Osteocyte (in vitro differentiated cells): ENCODE measurements around the gene FBXW5. TPM values are rescaled to one million over a fixed set of nuclear protein-coding genes. Genes with fewer than 3 reads are reported as not detected.
A peak's percentile ranks its signal among the peaks of the same experiment; 100 is the strongest.

Experiments used
- DNase-seq: peaks from one replicate; pipeline ENCODE4 v3.0.0; 2021; ENCODE audit warnings: mixed read lengths; ENCODE audit not compliant: unreplicated experiment; ENCODE audit errors: extremely low spot score
- H3K27ac Mint-ChIP-seq: one replicate; pipeline ENCODE4 v1.8.0; 2021; ENCODE audit warnings: mild to moderate bottlenecking, mixed read lengths; ENCODE audit not compliant: unreplicated experiment
- H3K27me3 Mint-ChIP-seq: one replicate; pipeline ENCODE4 v1.8.0; 2021; ENCODE audit warnings: mixed read lengths; ENCODE audit not compliant: unreplicated experiment
- H3K36me3 Mint-ChIP-seq: one replicate; pipeline ENCODE4 v1.8.0; 2021; ENCODE audit warnings: mixed read lengths; ENCODE audit not compliant: unreplicated experiment
- H3K4me1 Mint-ChIP-seq: one replicate; pipeline ENCODE4 v1.8.0; 2021; ENCODE audit warnings: mixed read lengths; ENCODE audit not compliant: unreplicated experiment
- H3K4me3 Mint-ChIP-seq: one replicate; pipeline ENCODE4 v1.8.0; 2021; ENCODE audit warnings: mild to moderate bottlenecking, moderate library complexity, mixed read lengths; ENCODE audit not compliant: unreplicated experiment
- H3K9me3 Mint-ChIP-seq: one replicate; pipeline ENCODE4 v1.8.0; 2021; ENCODE audit warnings: mixed read lengths; ENCODE audit not compliant: unreplicated experiment
- total RNA-seq: library from RNA; stranded (reverse); gene quantifications from 2 replicates; pipeline ENCODE4 v1.2.1, GENCODE V29; 2021
- TF ChIP-seq, protein P1 (sequence below): fragments of 200-600 bp; sonication (generic); IDR thresholded peaks from 2 replicates; pipeline ENCODE4 v1.5.0; 2021; ENCODE audit warnings: antibody characterized with exemption, mild to moderate bottlenecking, moderate library complexity

Gene FBXW5
- total RNA-seq, 1 donor from 2014 or later: 84.4 TPM

DNA sequence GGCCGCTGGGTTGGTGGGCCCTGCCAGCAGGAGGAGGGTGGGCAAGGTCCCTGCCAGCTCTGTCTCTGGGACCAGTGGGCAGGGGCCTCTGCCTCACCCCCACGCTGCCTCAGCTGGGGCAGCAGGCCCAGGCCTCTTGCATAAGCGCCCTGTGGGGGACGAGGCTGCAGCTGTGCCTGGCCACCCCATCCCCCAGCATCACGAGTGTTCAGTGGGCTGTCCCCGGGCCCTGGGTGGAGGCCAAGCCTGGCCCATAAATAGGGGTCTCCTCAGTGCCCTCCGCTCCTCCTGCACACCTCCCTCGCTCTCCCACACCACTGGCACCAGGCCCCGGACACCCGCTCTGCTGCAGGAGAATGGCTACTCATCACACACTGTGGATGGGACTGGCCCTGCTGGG is 32.7 kb upstream of the FBXW5 start, which contains the start of gene PTGDS:
Gene PTGDS, plus strand, starts transcription at position 282 of the 400 bp plus-strand sequence. Its CDS starts 75 bp downstream, at position 357.
- Mint-ChIP-seq H3K27me3 (no peaks in the 10 kb centered on the region), H3K4me3 (peak within 1 kb of the TSS; percentile 58), H3K9me3 (no peaks in the 10 kb centered on the region), H3K36me3 (no peaks in the 10 kb centered on the region), H3K27ac (no peak within 1 kb of the TSS), H3K4me1 (peaks cover 4% of the 10 kb centered on the region)
- DNase-seq: no peak
- TF ChIP-seq, protein P1, sequence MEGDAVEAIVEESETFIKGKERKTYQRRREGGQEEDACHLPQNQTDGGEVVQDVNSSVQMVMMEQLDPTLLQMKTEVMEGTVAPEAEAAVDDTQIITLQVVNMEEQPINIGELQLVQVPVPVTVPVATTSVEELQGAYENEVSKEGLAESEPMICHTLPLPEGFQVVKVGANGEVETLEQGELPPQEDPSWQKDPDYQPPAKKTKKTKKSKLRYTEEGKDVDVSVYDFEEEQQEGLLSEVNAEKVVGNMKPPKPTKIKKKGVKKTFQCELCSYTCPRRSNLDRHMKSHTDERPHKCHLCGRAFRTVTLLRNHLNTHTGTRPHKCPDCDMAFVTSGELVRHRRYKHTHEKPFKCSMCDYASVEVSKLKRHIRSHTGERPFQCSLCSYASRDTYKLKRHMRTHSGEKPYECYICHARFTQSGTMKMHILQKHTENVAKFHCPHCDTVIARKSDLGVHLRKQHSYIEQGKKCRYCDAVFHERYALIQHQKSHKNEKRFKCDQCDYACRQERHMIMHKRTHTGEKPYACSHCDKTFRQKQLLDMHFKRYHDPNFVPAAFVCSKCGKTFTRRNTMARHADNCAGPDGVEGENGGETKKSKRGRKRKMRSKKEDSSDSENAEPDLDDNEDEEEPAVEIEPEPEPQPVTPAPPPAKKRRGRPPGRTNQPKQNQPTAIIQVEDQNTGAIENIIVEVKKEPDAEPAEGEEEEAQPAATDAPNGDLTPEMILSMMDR: no peak

DNA sequence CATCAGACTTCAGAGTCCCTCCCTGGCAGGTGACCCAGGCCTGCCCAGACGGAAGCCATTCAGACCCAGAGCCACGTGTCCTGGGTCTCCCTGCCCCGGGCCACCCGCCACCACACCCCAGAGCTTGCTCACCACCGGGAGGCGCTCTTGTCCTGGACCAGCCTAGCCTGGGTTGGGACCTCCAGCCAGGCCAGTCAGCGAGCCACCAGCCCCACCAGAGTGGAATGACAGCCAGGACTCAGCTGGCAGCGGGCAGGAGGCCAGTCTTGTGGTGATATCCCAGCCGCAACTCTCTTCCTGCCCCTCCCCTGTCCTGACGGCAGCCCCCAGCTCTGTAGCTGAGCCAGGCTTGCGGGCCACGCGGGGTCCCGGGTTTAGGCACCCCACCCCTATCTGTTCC is 31.1 kb upstream of the FBXW5 start:
- Mint-ChIP-seq H3K9me3 (no peaks in the 10 kb centered on the region), H3K4me3 (no peak overlapping the region), H3K27me3 (no peaks in the 10 kb centered on the region), H3K4me1 (peaks cover 4% of the 10 kb centered on the region), H3K27ac (no peak overlapping the region), H3K36me3 (no peaks in the 10 kb centered on the region)
- DNase-seq: no peak
- TF ChIP-seq, protein P1: no peak

DNA sequence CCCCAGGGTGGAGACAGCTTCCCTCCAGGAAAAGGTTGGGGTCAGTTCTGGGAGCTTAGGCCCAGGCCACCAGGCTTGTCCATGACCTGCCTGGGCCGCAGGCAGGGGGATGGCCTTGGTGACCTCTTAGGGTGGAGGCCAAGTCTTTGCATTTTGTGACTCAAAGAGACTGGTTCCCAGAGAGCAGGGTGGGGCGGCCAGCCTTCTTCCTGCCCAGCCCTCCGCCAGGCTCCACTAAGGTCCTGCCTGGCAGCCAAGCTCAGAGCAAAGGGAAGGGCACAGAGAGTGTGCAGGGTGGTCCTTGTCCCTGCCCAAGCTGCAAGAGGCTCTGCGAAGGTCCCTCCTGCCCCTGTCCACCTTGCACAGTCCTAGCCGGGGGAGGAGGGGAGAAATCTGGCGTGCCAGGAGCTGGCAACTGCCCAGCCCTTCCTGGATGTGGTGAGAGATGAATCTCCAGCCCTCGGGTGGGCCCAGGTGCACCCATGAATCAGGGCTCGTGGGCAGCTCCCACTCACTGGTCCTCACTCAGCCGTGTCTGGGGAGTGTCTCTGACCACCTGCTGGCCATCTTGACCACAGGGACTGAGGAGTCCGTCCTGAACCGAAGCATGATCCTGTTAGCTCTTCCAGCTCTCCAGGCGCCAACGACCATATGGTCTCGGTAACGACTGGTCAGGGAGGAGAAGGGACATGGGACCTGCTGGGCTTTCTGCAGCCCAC is 30.4 kb upstream of the FBXW5 start:
- H3K4me1 Mint-ChIP-seq: peaks cover 4% of the 10 kb centered on the region
- no peaks in the 10 kb centered on the region for H3K9me3 Mint-ChIP-seq
- H3K4me3 Mint-ChIP-seq: no peak overlapping the region

DNA sequence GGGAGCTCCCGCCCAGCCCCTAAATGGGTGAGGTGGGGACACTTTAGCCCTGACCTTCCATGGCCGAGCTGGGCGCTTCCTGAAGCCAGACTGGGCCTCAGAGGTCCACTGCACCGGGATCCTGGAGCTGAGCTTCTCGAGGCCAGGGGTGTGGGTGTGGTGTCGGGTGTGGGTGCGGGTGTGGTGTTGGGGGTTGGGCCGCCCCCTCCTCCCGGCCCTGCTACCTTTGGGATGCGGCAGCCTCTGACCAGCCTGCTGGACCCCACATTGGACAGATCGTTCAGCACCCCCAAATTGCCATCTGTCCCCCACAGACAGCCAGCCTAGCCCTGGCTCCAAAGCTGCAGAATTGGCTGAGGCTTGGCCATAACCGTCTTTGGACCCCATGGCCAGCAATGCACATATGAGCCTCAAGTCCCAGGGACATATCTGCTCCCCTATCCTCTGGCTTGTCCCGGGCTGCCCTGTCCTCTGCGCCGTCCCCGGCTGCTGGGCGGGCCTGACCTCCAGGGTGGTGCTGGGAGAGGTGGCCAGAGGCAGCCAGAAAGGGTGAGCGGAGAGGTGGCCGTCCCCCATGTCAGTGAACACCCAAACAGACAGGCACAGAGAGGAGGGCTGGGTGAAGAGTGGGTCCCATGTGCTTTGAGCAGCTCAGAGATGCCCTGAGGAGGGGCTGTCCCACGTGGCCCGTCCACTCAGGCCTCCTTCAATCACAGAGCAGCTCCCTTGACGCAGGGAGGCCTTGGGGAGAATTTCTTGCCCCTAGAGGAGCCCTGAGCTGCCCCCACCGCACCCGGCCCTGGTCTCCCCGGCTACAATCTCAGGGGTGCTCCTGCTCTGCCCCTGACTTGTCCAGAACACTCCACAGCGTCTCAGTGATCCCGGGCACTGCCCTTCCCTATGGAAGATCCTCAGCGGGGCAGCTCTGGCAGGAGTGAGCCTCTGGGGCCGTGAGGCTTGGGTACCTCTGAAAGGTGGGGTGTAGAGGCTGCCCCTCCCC is 29.4 kb upstream of the FBXW5 start:
- Mint-ChIP-seq H3K27ac (no peak overlapping the region), H3K9me3 (no peaks in the 10 kb centered on the region), H3K4me3 (no peak overlapping the region), H3K27me3 (no peaks in the 10 kb centered on the region), H3K4me1 (peaks cover 4% of the 10 kb centered on the region), H3K36me3 (no peaks in the 10 kb centered on the region)
- no peak for DNase-seq
- TF ChIP-seq, protein P1: no peak

More for the DNA sequence above, 30.4 kb upstream of the FBXW5 start:
- TF ChIP-seq, protein P1: no peak
- no peak overlapping the region for H3K27ac Mint-ChIP-seq
- no peaks in the 10 kb centered on the region for H3K36me3 Mint-ChIP-seq
- no peak for DNase-seq
- H3K27me3 Mint-ChIP-seq: no peaks in the 10 kb centered on the region

DNA sequence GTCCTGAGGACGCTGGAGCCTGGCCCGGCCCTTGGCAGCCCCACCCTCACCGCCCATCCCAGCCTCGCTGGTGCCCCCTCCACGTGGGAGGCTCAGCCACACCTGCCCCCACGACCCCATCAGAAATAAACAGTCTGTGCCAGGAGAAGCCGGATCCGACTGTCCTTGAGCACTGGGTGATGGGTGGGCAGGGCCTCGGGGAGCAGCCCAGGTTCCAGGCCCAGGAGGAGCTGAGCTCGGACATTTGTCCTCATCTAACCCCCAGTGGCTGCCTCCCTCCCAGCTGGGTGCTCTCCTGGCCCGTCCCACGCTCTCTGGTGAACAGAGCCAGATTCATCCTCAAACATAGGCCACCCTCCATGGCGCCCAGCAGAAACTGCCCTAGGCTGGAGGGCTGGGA is 28.2 kb upstream of the FBXW5 start:
- no peak for DNase-seq
- H3K36me3 Mint-ChIP-seq: no peaks in the 10 kb centered on the region
- H3K4me1 Mint-ChIP-seq: peaks cover 4% of the 10 kb centered on the region
- H3K4me3 Mint-ChIP-seq: no peak overlapping the region
- no peaks in the 10 kb centered on the region for H3K9me3 Mint-ChIP-seq
- TF ChIP-seq, protein P1: no peak
- H3K27ac Mint-ChIP-seq: no peak overlapping the region
- no peaks in the 10 kb centered on the region for H3K27me3 Mint-ChIP-seq
